ENCODE measurements around the gene ZNF618.

The ZNF618 gene

DNA sequence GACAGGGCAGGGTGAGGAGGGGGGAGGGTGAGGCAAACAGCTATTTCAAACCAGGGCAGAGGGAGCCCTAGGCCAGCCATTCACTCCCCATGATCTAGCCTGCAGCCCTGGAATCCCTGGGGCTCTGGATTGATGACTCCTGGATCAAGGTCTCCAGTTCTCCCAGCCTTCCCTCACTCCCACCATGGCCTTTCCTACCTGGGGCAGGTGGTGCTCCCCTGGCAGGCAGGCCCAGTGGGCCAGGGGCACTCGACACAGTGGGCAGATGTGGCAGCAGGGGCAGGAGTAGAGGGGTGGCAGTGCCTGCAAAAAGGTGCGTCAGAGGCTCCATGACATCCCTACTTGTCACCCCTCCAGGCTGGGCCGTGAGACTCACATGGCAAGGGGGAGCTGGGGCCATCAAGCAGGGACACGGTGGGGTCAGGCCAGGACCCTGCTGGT lies 216.9 kb downstream of the ZNF618 start:
- DNase-seq (ENCODE audit: low read depth), result no peak
- TF ChIP-seq, protein P1, sequence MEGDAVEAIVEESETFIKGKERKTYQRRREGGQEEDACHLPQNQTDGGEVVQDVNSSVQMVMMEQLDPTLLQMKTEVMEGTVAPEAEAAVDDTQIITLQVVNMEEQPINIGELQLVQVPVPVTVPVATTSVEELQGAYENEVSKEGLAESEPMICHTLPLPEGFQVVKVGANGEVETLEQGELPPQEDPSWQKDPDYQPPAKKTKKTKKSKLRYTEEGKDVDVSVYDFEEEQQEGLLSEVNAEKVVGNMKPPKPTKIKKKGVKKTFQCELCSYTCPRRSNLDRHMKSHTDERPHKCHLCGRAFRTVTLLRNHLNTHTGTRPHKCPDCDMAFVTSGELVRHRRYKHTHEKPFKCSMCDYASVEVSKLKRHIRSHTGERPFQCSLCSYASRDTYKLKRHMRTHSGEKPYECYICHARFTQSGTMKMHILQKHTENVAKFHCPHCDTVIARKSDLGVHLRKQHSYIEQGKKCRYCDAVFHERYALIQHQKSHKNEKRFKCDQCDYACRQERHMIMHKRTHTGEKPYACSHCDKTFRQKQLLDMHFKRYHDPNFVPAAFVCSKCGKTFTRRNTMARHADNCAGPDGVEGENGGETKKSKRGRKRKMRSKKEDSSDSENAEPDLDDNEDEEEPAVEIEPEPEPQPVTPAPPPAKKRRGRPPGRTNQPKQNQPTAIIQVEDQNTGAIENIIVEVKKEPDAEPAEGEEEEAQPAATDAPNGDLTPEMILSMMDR (conservative IDR thresholded peaks at IDR 0.05; ENCODE audit: low read depth, low read length), result no peak
- H3K4me3 ChIP-seq (ENCODE audit: low read depth, low read length), result no peak overlapping the region

DNA sequence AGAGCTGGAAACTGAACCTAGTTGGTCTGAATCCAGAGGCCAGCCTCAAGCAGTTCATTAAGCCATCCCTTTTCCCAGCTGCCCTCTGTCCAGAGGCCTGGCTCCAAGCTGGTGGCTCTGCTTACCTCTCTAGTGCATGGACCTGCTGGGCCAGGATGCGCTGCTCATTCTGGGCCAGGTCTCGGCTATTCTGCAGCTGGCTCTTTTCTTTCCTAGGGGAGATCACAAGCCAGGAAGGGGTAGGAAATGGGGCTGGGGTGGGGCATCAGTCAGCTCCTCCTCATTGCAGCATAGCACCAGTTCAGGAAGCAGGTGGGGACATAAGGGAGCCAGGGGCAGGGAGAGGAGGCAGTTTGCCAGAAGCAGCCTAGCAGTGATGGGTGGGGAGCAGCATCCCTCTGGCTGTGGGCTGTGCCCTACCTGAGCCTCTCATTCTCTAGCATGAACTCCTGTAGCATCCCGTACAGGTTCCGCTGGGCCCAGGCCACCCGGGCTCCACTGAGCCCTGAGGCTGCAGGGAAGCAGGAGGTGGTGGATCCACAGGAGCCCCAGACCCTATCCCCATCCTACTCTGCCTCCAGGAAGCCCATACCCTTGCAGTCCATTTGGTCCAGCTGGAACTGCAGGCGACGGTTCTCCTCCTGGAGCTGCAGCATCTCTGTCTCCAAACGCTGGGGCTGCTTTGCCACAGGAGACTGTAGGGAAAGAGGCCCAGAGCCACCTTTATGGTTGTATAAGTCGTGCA lies 217.8 kb downstream of the ZNF618 start:
- no peak overlapping the region for H3K4me3 ChIP-seq (ENCODE audit: low read depth, low read length)
- TF ChIP-seq, protein P1 (conservative IDR thresholded peaks at IDR 0.05; ENCODE audit: low read depth, low read length), result no peak
- no peak for DNase-seq (ENCODE audit: low read depth)

DNA sequence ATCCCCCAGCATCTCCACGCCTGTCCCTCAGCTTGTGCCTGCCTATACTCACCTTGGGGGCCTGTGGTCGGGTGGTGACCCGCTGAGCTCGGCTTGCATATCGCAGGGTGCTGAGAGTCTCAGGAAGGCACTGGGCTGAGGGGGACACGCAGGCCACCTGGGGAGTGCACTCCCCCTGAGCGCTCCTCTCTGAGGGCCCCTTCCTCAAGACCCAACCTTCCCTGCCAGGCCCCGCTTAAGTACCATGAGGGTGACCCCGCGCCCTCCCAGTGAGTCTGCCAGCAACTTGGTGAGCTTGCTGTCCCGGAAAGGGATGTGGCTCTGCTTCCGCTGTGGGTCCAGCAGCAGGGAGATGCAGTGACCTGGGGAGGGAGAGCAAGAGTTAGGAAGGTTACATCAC lies 218.9 kb downstream of the ZNF618 start:
- DNase-seq (ENCODE audit: low read depth), result no peak
- H3K4me3 ChIP-seq (ENCODE audit: low read depth, low read length), result no peak overlapping the region
- TF ChIP-seq, protein P1 (conservative IDR thresholded peaks at IDR 0.05; ENCODE audit: low read depth, low read length), result no peak

DNA sequence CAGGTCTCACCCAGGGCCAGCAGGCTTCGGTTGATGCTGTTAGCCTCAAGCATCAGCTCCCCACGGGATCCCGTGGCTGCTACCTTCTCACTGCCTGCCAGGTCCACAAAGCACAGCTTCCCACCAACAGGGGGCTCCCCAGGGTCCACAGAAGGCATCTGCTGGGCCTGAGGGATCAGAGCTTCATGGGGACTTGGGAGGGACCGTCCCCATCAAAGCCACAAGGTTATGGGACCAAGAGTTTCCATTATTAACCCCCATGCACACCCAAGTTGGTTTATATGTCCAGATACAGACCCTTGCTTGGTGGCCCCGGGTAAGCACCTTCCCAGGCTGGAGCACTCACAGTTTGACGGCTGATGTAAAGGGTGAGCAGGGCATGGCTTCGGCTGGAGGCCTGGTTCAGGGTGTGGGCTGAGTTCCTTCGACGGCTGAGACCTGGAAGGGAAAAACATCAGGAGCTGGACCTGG lies 220.0 kb downstream of the ZNF618 start:
- H3K4me3 ChIP-seq (ENCODE audit: low read depth, low read length), result no peak overlapping the region
- DNase-seq (ENCODE audit: low read depth), result no peak
- TF ChIP-seq, protein P1 (conservative IDR thresholded peaks at IDR 0.05; ENCODE audit: low read depth, low read length), result peak; percentile 41

DNA sequence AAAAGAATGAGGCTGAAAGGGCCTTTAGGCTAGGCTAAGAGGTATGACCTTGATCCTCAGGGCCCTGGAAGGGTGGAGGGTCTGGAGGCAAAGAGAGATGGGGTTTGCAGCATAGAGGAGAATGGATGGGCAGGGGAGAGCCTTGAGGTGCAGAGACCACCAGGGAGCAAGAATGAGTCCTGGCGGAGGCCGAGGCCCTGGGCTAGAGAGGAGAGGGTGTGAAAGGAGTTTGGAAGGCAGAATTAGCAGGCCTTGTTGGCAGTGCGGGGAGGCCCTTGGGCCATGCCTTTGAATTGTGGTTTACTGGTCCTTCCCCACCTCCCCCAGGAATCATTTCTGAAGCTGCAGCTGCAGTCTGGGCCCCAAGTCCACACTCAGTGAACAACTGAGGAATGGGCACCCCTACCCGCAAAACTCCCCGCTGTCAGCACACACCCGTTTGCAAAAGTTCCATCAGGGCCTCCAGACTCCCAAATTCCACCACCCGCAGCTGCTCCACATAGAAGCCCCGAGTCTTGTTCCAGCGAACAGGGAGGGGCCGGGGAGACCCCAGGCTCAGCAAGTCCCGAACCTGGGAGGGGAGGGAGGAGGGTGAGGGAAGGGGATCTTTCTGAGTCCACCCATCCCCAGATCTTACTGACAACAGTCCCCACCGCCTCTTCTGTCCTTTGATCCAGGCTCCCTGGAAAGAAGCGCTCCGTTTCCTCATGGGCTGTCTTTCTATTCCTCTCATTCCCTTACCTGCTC lies 220.9 kb downstream of the ZNF618 start:
- TF ChIP-seq, protein P1 (conservative IDR thresholded peaks at IDR 0.05; ENCODE audit: low read depth, low read length), result no peak
- DNase-seq (ENCODE audit: low read depth), result no peak
- no peak overlapping the region for H3K4me3 ChIP-seq (ENCODE audit: low read depth, low read length)

DNA sequence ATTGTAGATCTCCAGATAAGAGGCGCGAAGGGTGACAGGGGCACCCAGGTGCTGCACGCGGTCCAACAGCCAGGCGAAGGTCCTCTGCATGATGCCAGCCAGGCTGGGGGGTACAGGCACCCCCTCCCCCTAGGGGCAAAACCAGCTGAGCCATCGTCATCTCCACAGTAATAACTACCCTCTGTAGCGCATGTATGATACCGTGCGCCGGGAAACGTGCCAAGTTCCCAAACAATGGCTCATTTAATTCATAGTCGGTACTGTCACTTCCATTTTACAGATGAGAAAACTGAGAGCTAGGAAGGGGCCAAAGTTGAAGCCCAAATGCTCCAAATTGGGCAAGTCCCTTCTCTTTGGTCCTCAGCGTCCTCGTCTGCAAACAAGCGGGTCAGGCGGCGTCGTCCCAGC lies 221.5 kb downstream of the ZNF618 start:
- no peak for DNase-seq (ENCODE audit: low read depth)

More for the DNA sequence above, 221.5 kb downstream of the ZNF618 start:
- TF ChIP-seq, protein P1 (conservative IDR thresholded peaks at IDR 0.05; ENCODE audit: low read depth, low read length), result no peak
- no peak overlapping the region for H3K4me3 ChIP-seq (ENCODE audit: low read depth, low read length)

All from choroid plexus epithelial cell (primary cell).